H1 (cell line): ENCODE measurements around the gene RABL2A. TPM values are rescaled to one million over a fixed set of nuclear protein-coding genes. Genes with fewer than 3 reads are reported as not detected.
"Not testable (repeated sequence)": the region's sequence is repeated elsewhere in the genome, so short reads cannot be mapped to it uniquely, and the experiment has no call there.

ENCODE experiments used
- CTCF ChIA-PET: fragments of 300-600 bp; sonication (Branson Sonifier 250); formaldehyde crosslinking; loops from one replicate; lab custom pipeline; 2021; ENCODE audit not compliant: partially characterized antibody; lab: Charles Lee
- POLR2A ChIA-PET: fragments of 300-600 bp; sonication (Branson Sonifier 250); formaldehyde crosslinking; loops from one replicate; lab custom pipeline; 2021; ENCODE audit warnings: inconsistent platforms; ENCODE audit not compliant: partially characterized antibody; lab: Charles Lee
- DNase-seq, 2 experiments: peaks; one replicate each; pipeline versions ENCODE4 v3.0.0 to v3.0.0-alpha.2; 2010 to 2022; ENCODE audit warnings: low spot score in 2 of 2, low read depth in 1 of 2, mixed read lengths in 1 of 2
- FAIRE-seq: peaks from 2 replicates; lab custom pipeline; 2011; peaks lifted over from hg19 to GRCh38; lab: Jason Lieb, UNC
- H2AFZ ChIP-seq: 2 replicates; pipeline ENCODE4 v1.8.1; 2012; ENCODE audit warnings: low read length, inconsistent platforms
- H2AK5ac ChIP-seq: 2 replicates; pipeline ENCODE4 v1.6.1; 2013; ENCODE audit warnings: low read depth, low read length
- H2BK120ac ChIP-seq: replicated peaks from 2 replicates; pipeline ENCODE3; 2013; ENCODE audit warnings: low read depth, low read length, inconsistent platforms
- H2BK12ac ChIP-seq: 2 replicates; pipeline ENCODE4 v1.6.1; 2013; ENCODE audit warnings: low read depth, low read length
- H2BK15ac ChIP-seq: 2 replicates; pipeline ENCODE4 v1.6.1; 2013; ENCODE audit warnings: low read length
- H2BK20ac ChIP-seq: 2 replicates; pipeline ENCODE4 v1.6.1; 2013; ENCODE audit warnings: low read length
- H2BK5ac ChIP-seq: 2 replicates; pipeline ENCODE4 v1.6.1; 2013; ENCODE audit warnings: low read depth, low read length
- H3K14ac ChIP-seq: 2 replicates; pipeline ENCODE4 v1.6.1; 2013; ENCODE audit warnings: inconsistent platforms; ENCODE audit not compliant: insufficient read length
- H3K18ac ChIP-seq: 2 replicates; pipeline ENCODE4 v1.6.1; 2013; ENCODE audit warnings: low read length; ENCODE audit errors: extremely low read depth
- H3K23ac ChIP-seq: 2 replicates; pipeline ENCODE4 v1.6.1; 2013; ENCODE audit warnings: inconsistent platforms; ENCODE audit not compliant: insufficient read length
- H3K23me2 ChIP-seq: 2 replicates; pipeline ENCODE4 v1.6.1; 2013; ENCODE audit warnings: low read depth, low read length
- H3K27ac ChIP-seq: 2 replicates; pipeline ENCODE4 v1.6.1; 2011; ENCODE audit warnings: low read depth, low read length, inconsistent platforms
- H3K27me3 ChIP-seq, 4 experiments: replicated peaks in 1 of 4; 1 replicate in 1 of 4; 2 replicates in 3 of 4; pipeline versions ENCODE4 v1.6.1 to v1.8.1; 2011 to 2013; ENCODE audit warnings: low read length in 3 of 4, mild to moderate bottlenecking in 3 of 4, inconsistent platforms in 2 of 4, mixed read lengths in 2 of 4, moderate library complexity in 1 of 4; ENCODE audit not compliant: control insufficient read depth in 3 of 4, insufficient read depth in 3 of 4; ENCODE audit errors: extremely low read depth in 1 of 4
- H3K36me3 ChIP-seq, 4 experiments: 2 replicates each; pipeline versions ENCODE4 v1.6.1 to v1.8.1; 2011 to 2013; ENCODE audit warnings: mild to moderate bottlenecking in 4 of 4, low read length in 3 of 4, moderate library complexity in 2 of 4, control low read depth in 1 of 4, inconsistent platforms in 1 of 4; ENCODE audit not compliant: insufficient read depth in 4 of 4, control insufficient read depth in 2 of 4
- H3K4ac ChIP-seq: replicated peaks from 2 replicates; pipeline ENCODE3; 2013; ENCODE audit warnings: low read length, low read depth, mixed read lengths, inconsistent platforms; ENCODE audit not compliant: insufficient read length
- H3K4me1 ChIP-seq, 4 experiments: replicated peaks in 1 of 4; 1 replicate in 1 of 4; 2 replicates in 3 of 4; pipeline versions ENCODE4 v1.6.1 to v1.8.1; 2011 to 2013; ENCODE audit warnings: low read length in 3 of 4, inconsistent platforms in 2 of 4, mixed read lengths in 1 of 4; ENCODE audit not compliant: insufficient read depth in 4 of 4, control insufficient read depth in 3 of 4
- H3K4me2 ChIP-seq, 2 experiments: 2 replicates each; pipeline versions ENCODE4 v1.6.1 to v1.8.1; 2011 to 2013; ENCODE audit warnings: low read depth in 2 of 2, low read length in 2 of 2, control low read depth in 1 of 2, inconsistent platforms in 1 of 2, mild to moderate bottlenecking in 1 of 2; ENCODE audit not compliant: insufficient read depth in 1 of 2
- H3K4me3 ChIP-seq, 4 experiments: fragments of 200-600, 300-600 bp in 1 of 4; sonication (generic), shearing (Covaris generic), sonication (Bioruptor Twin) in 1 of 4; 2 replicates each; pipeline versions ENCODE4 v1.5.1 to v1.8.1; 2011 to 2016; ENCODE audit warnings: low read length in 4 of 4, low read depth in 3 of 4, control low read depth in 2 of 4, inconsistent platforms in 2 of 4, mild to moderate bottlenecking in 2 of 4, mixed read lengths in 1 of 4, moderate library complexity in 1 of 4; ENCODE audit not compliant: insufficient read depth in 2 of 4; ENCODE audit errors: extremely low read depth in 1 of 4
- H3K56ac ChIP-seq: replicated peaks from 2 replicates; pipeline ENCODE3; 2013; ENCODE audit warnings: low read depth, mild to moderate bottlenecking, mixed read lengths, low read length, inconsistent platforms; ENCODE audit not compliant: insufficient read length
- H3K79me1 ChIP-seq: 2 replicates; pipeline ENCODE4 v1.6.1; 2013; ENCODE audit warnings: low read depth, low read length, control low read depth
- H3K79me2 ChIP-seq, 2 experiments: 2 replicates each; pipeline versions ENCODE4 v1.6.1 to v1.8.1; 2012 to 2013; ENCODE audit warnings: low read length in 2 of 2, mild to moderate bottlenecking in 2 of 2, inconsistent platforms in 1 of 2; ENCODE audit not compliant: insufficient read depth in 2 of 2, control insufficient read depth in 1 of 2
- H3K9ac ChIP-seq, 4 experiments: replicated peaks in 1 of 4; 1 replicate in 1 of 4; 2 replicates in 3 of 4; pipeline versions ENCODE4 v1.6.1 to v1.8.1; 2011 to 2013; ENCODE audit warnings: low read depth in 3 of 4, low read length in 3 of 4, control low read depth in 2 of 4, mild to moderate bottlenecking in 2 of 4, moderate library complexity in 2 of 4, inconsistent platforms in 1 of 4; ENCODE audit errors: extremely low read depth in 1 of 4
- H3K9me3 ChIP-seq, 2 experiments: 2 replicates each; pipeline versions ENCODE4 v1.6.1 to v1.8.1; 2012 to 2013; ENCODE audit warnings: mild to moderate bottlenecking in 2 of 2, moderate library complexity in 2 of 2, control low read depth in 1 of 2, inconsistent platforms in 1 of 2, low read depth in 1 of 2, low read length in 1 of 2, mixed read lengths in 1 of 2; ENCODE audit not compliant: insufficient read depth in 2 of 2
- H4K20me1 ChIP-seq, 2 experiments: replicated peaks in 1 of 2; 2 replicates each; pipeline versions ENCODE3 to v1.8.1; 2011 to 2013; ENCODE audit warnings: inconsistent platforms in 2 of 2, low read length in 2 of 2, mild to moderate bottlenecking in 1 of 2; ENCODE audit not compliant: insufficient read depth in 2 of 2, control insufficient read depth in 1 of 2
- H4K5ac ChIP-seq: 2 replicates; pipeline ENCODE4 v1.6.1; 2013; ENCODE audit warnings: low read length, low read depth, mixed read lengths, inconsistent platforms; ENCODE audit not compliant: insufficient read length
- H4K8ac ChIP-seq: 2 replicates; pipeline ENCODE4 v1.8.0; 2013; ENCODE audit warnings: mild to moderate bottlenecking, moderate library complexity, low read length, inconsistent platforms; ENCODE audit not compliant: insufficient read depth; ENCODE audit errors: extremely low read depth
- H4K91ac ChIP-seq: replicated peaks from 2 replicates; pipeline ENCODE3; 2013; ENCODE audit warnings: low read length, mixed read lengths, inconsistent platforms; ENCODE audit not compliant: insufficient read length
- WGBS, 2 experiments: shearing (Covaris generic) in 1 of 2; methylation state at CpG; one replicate each; pipeline versions ENCODE4 v1.1.6 to v1.1.7; 2013 to 2015; ENCODE audit warnings: low lambda C conversion rate in 2 of 2, mixed read lengths in 2 of 2, inconsistent platforms in 1 of 2, low coverage in 1 of 2, missing lambda C conversion rate in 1 of 2; ENCODE audit not compliant: insufficient replicate concordance in 2 of 2, insufficient coverage in 1 of 2, insufficient read length in 1 of 2; ENCODE audit errors: extremely low coverage in 1 of 2, missing lambda C conversion rate in 1 of 2; 5-methylcytosine and 5-hydroxymethylcytosine counted together
- polyA plus RNA-seq, 7 experiments: library from polyadenylated mRNA; depleted of rRNA in 3 of 7; stranded (reverse) in 5 of 7; unstranded in 2 of 7; fragments of >200 nt in 5 of 7; fragments of 200-250 nt in 2 of 7; gene quantifications; 1 replicate in 5 of 7; 2 replicates in 1 of 7; 4 replicates in 1 of 7; pipeline versions ENCODE4 v1.2.1 to v1.2.3, GENCODE V29; 2011 to 2013; ENCODE audit warnings: missing spikeins in 2 of 7, mixed read lengths in 2 of 7
- total RNA-seq: library from RNA; stranded (reverse); fragmentation: NEBNext Ultra II Directional; extraction: Animal tissue kit (Norgen Biotek cat#: 25700); gene quantifications from 2 replicates; pipeline ENCODE4 v1.2.1, GENCODE V29; 2021

Gene RABL2A
- total and polyA plus RNA-seq, 2 of the 8 experiments (the other 6 are each of a cell fraction or from before 2014, with no cell fraction given), result 6.9 to 10.9 TPM

DNA sequence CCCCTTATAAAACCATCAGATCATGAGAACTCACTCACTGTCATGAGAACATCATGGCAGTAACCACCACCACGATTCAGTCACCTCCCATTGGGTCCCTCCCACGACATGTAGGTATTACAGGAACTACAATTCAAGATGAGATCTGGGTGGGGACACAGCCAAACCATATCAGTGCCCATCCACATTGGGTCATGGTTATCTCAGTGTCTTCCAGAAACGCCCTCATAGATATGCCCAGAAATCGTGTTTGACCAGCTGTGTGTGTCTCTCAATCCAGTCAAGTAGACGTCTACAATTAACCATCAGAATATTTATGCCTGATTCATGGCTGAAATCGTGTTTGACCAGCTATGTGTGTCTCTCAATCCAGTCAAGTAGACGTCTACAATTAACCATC is 17.2 kb upstream of the RABL2A start:
- H3K79me1 ChIP-seq, H4K91ac ChIP-seq, H3K4me2 ChIP-seq, H3K14ac ChIP-seq, FAIRE-seq, H3K9me3 ChIP-seq, H2BK5ac ChIP-seq, H3K23me2 ChIP-seq, H3K56ac ChIP-seq, H3K27me3 ChIP-seq, H3K9ac ChIP-seq, H2AK5ac ChIP-seq, DNase-seq, H2AFZ ChIP-seq, CTCF ChIA-PET, H3K4ac ChIP-seq, H2BK120ac ChIP-seq, H2BK12ac ChIP-seq, H2BK15ac ChIP-seq, H3K36me3 ChIP-seq, POLR2A ChIA-PET, H3K4me1 ChIP-seq, H4K20me1 ChIP-seq, H3K27ac ChIP-seq, H4K5ac ChIP-seq, H3K23ac ChIP-seq, H2BK20ac ChIP-seq, H3K79me2 ChIP-seq, H3K18ac ChIP-seq, H4K8ac ChIP-seq, H3K4me3 ChIP-seq: not testable (repeated sequence)
- WGBS, 2 experiments, result 65% methylated on average over 6 of the region's 7 CpGs; no CpG with 5 or more reads in 1 of the 2 experiments

DNA sequence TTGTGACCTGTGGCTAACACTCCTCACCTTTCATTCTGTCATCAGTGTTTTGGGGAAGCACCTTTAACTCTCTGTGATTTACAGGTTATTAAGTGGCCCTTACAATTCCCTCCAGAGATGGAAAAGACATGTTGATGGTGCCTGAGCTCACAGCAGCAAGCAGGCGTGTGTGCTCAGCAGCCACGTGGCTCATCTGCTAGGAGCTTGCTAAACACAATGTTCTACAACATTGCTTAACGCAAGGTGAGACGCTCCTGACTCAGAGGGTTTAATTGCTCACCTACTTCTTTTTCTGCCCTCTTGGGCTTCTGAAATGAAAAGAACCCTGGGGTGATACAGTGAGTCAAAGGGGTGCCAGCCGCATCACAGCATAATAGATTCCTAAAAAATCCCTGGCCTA is 6.1 kb upstream of the RABL2A start:
- H3K14ac ChIP-seq, H2BK15ac ChIP-seq, H4K8ac ChIP-seq, H2AFZ ChIP-seq, H3K27ac ChIP-seq, H3K56ac ChIP-seq, H3K23ac ChIP-seq, H2BK120ac ChIP-seq, H3K9ac ChIP-seq, H3K79me1 ChIP-seq, H2BK12ac ChIP-seq, H2BK5ac ChIP-seq, H3K9me3 ChIP-seq, H3K4me3 ChIP-seq, H3K27me3 ChIP-seq, H3K23me2 ChIP-seq, FAIRE-seq, H3K36me3 ChIP-seq, H4K20me1 ChIP-seq, H3K79me2 ChIP-seq, H4K5ac ChIP-seq, POLR2A ChIA-PET, DNase-seq, H4K91ac ChIP-seq, H3K18ac ChIP-seq, CTCF ChIA-PET, H2AK5ac ChIP-seq, H3K4me2 ChIP-seq, H3K4ac ChIP-seq, H2BK20ac ChIP-seq, H3K4me1 ChIP-seq: not testable (repeated sequence)
- 100% methylated on average over 2 of the region's 5 CpGs; no CpG with 5 or more reads in 1 of the 2 experiments for WGBS, 2 experiments
